HS-5 (cell line): ENCODE measurements around the gene DNAI1.
A peak's percentile ranks its signal among the peaks of the same experiment; 100 is the strongest.

ENCODE experiments used
- DNase-seq: peaks from one replicate; pipeline ENCODE4 v3.0.0-alpha.2; 2012; ENCODE audit warnings: low read depth

Gene DNAI1

DNA sequence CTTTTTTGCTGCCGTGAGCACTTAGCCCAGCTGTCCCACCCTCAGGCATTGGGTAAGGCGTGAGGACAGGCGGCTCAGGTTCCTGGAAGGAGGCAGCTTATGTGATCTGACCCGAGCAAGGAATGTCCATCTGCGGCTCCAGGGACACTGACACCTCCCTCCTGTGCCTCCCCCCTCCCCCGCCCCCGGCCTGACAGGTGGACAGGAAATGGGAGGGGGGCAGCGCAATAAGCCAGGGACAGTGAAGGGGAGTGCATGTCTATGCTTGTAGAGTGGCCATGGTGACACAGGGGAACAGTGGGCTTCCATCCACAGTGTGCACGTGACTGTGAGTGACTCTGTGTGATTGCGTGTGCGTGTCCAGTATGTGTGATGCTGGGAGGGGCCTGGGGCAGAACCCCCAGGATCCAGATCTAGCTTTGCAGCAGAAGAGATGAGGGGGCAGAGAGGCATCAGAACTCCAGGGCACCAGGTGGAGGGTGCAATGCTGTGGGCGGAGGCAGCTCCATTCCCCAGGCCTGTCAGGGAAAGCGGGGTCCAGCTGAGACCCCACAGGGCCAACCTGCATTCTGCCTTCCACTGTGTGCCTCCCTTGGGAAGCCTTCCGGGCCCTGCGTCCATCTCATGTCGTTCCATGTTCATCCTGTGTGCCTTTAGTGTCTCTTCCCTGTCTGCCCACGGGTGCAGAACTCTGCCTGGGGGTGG is 100.5 kb downstream of the DNAI1 start:
- DNase-seq, result no peak

DNA sequence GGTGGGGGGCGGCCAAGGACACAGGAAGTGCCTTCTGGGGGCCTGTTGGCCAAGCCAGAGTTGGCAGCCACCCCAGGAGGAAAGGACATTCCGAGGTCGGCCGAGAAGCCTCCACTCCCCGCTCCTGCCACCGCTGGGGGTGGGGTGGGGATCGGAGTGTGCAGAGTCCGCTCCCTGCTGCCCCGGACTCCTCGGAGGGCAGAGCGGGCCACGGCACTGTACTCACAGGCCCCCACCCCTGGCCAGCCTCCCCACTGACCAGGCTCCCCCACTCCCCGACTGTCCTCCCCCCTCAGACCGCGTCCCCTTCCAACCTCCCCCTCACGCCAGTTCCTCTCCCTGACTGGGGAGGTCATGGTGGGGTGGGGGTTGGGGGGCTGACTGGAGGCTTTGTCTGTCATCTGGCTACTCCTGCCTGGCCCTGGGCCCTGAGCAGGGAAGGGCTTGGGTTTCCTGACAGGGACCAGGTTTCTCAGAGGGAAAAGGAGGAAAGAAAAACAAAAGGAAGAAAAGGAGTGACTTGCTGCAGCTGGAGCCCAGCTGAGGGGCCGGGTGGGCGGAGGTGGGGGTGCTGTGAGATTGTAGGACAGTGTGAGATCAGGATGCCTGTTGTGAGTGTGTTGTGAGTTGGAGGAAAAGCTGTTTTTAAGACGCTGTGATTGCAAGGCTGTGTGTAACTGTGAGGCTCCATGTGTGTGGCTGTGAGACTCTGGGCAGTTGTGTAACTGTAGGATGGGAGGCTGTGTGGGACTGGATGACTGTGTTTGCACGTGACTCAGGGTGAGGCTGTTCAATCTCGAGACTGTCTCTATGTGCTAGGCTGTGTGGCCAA is 101.2 kb downstream of the DNAI1 start:
- DNase-seq, result peak; percentile 6

DNA sequence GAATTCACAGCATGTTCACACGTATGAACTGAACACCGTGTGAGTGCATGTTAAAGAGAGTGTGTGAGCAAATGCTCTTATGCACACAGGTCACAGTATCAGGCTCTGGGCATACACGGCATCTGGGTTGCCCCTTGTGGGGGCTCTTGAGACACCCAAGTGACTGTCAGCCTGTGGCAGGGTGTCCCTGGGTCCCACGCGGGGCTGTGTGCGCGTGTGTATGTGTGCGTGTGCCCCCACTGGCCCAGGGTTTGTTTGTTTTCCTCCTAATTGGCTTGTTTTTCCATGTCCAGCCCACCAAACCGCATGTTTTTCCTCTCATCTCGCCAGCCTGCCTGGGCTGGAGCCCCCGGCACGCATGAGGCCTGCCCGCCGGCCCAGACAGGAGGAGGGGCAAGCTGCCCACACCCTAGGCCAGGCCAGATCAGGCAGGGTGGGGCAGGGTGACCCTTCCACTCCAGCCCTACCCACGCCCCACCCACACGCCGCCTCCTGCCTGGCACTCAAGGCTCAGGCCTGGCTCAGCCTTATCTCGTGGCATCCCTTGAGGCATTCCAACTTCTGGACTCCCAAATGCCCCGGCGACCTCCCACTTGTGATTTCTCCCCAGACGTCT is 102.1 kb downstream of the DNAI1 start:
- no peak for DNase-seq

DNA sequence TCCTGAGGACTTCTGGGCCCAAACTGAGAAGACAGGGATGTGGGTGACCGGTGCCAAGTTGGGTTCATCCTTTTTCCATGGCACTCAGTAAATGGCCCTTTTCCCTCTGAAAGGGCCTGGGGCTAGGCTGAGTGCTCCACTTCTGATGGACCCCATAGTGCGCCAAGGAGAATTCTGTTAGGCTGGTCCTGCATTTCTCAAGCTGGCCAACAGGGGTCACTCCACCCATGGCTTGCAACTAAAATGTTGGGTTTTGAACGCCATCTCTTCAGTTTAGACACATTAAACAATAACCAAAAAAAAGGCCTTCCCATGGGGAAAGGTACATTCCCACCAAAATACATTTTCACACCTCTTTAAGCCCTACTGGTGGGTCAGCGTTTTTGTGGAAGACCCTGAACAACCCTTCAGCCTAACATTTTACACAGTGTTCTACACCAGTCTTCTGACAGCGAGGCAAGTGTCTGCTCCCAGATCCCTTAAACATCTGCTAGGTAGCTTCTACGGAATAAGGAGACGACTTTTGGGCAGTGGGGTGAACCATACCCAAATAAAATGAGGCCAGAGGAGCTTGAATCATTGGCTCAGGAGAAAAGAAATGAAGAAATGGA is 103.6 kb downstream of the DNAI1 start:
- no peak for DNase-seq

DNA sequence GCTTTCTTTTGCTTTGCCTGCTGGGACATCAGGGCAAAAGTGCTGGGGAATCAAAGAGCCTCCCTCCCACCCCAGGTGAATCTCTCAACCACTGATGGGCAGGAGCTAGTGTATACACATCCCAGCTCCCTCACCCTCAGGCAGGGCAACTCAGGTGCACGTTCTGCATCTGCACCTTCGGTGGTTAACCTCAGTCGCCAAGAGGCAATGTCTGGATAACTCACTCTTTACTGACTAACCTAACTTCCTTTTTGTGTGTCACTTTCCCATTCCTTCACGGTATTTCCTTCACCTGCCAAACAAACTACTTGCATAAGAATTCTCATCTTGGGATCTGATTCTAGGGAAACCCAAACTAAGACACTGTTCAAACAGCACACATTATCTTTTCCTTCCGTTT is 104.7 kb downstream of the DNAI1 start:
- DNase-seq, result no peak

DNA sequence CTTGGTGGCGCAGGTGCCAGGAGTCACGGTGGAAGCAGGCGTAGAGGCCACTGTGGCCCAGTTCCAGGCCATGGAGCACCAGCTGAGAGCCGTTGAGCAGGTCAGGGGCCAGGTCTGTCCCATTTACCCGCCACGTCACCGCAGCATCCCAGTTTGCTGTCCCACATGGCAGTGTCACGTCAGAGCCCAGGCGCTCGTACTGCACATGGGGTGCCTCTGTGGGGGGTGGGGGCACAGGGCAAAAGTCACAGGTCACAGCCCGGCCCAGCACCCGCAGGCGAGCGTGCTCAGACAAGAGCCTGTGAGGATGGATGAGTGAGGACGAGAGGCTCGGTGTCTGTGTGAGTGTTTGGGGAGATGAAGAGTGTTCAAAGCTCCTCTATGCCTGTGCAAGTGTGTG is 106.0 kb downstream of the DNAI1 start:
- DNase-seq, result no peak

DNA sequence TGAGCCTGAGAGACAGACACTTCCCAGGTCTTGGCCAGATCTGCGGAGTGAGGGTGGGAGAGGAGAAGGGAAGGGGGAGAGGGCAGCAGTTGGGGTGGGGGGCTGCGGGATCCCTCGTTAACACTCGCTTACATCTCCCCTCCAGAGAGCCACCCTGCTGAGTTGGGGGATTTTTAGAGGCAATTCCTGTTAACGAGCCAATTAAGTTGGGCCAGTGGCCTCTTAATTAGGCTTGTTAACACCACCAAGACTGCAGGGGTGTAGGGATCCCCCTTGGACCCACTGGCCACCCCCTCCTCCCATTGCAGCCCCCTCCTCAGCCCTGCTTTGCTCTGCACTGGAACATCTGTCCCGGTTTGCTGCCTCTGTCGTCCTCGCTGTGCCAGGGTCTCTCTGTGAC is 107.3 kb downstream of the DNAI1 start:
- DNase-seq, result no peak

DNA sequence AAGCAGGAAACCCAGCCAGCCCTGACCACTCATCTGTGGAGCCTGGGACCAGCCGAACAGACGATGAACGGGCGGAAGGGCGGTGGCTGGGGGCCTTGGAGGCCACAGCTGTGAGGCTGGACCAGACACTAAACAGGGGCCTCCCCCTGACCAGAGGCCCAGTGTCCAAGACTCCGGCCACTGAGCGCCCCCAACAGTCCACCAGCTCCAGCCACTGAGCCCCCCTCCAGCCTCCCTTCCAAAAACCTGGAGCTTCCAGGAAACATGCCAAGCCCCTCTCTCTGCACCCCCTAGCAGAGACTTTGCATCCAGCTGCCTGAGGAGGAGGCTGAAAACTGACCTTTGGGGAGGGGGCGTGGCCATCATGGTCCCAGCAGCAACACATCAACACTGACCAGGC is 107.7 kb downstream of the DNAI1 start:
- no peak for DNase-seq

DNA sequence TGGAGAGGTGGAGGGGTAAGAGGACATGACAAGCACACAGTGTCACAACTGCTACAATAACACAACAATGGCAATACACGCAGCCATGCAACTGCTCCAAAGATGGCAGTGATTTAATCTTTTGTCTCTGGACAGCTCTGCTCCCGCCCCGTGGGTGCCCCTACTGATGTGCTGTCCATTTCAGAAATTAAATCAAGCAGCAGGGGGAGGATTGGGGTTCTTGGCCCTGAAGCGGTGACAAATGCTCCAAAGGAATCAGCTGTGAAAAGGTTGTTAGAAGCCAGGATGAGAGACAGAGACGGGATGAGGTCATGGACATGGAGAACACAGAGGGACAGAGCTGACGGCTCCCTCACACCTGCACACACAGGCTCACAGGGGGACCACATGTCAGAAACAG is 108.4 kb downstream of the DNAI1 start:
- no peak for DNase-seq

DNA sequence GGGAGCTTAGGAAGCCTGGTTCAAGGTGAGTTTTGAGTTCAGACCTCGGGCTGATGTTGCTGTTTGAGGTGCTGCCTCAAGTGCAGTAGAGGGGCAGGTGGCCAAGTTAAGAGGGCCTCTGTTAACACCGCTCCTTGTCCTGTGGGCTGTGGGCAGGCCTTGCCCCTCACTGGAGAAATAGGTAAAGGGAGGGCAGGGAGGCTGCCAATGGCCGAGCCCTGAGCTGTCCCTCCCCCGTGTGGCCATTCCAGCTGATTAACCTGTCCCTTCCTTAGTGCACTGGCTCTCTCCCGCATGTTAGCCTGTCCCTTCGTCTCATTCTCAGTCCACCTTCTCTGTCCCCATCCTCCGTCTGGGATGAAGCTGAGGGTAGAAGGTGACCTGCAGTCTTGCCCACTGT is 109.5 kb downstream of the DNAI1 start:
- no peak for DNase-seq

DNA sequence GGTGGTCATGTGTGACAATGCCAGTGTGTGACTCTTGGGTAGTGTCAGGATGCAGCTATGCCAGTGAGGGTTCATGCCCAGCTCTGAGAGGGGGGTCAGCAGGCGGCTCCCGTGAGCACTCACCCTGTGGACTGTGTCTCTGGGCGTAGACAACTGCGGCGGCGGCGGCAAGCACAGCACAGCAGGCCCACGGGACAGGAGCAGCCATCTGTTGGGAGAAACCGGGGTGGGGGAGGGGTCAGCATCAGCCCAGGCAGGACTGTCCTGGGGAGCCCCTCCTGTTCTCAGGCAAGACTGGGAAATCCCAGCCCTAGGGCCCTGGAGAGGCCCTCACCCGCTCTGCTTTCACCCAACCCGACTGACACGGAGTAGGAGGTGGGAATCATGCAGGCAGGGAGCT is 110.2 kb downstream of the DNAI1 start:
- no peak for DNase-seq

DNA sequence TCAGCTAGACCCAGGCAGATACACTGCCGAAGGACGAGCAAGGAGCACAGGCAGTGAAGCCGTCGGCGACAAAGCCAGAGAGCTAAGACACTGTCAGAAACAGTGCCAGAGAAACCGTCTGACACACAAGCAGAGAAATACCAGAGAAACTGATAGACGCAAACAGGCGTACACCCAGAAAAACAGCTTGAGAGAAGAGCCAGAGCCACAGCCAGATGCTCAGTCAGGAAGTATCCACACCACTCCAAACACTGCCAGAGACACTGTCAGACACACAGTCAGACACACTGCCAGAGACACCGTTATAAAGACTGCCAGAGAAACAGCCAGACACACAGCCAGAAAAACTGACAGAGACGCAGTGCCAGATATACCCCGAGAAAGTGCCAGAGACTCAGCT is 111.8 kb downstream of the DNAI1 start:
- DNase-seq, result no peak
